GM06990 (cell line): ENCODE results near the gene RWDD2A.

Source experiments
- DNase-seq: peaks from one replicate; pipeline ENCODE4 v3.0.0-alpha.2; 2011; ENCODE audit not compliant: insufficient read length; ENCODE audit errors: extremely low read depth
- H3K27me3 ChIP-seq: replicated peaks from 2 replicates; pipeline ENCODE4 v1.6.0; 2011; ENCODE audit warnings: low read length; ENCODE audit not compliant: control insufficient read depth, insufficient read depth
- H3K36me3 ChIP-seq: 2 replicates; pipeline ENCODE4 v1.5.1; 2011; ENCODE audit warnings: low read length; ENCODE audit not compliant: control insufficient read depth, insufficient read depth
- H3K4me3 ChIP-seq: replicated peaks from 2 replicates; pipeline ENCODE4 v1.5.1; 2011; ENCODE audit warnings: low read depth, mild to moderate bottlenecking, control low read depth, low read length
- CTCF ChIP-seq: IDR thresholded peaks from 2 replicates; pipeline ENCODE4 v1.5.1; 2011; ENCODE audit warnings: low read length, control low read depth, mild to moderate bottlenecking, inconsistent platforms; ENCODE audit not compliant: insufficient read depth, poor library complexity, severe bottlenecking

The RWDD2A gene

DNA sequence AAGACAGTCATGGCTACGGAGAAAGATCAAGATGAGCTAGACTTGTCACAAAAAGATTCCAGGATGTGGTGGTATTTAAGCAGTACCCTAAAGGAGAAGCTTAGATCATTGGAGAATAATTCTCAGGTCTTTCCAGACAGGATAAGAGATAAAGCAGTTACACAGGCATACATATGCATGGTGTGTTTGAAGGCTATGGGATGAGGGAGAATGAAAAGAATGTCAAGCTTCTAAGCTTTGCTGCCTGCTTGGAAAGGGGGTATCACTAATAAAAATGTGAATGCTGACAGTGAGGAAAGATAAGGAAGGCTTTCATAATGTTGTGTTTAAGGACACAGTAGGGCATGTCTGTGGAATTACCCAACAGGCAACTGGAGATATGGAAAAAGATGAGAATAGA is 28.1 kb downstream of the RWDD2A start:
- Histone ChIP-seq H3K27me3 (no peaks in the 10 kb centered on the region), H3K4me3 (no peak overlapping the region), H3K36me3 (no peaks in the 10 kb centered on the region)
- no peak for TF ChIP-seq CTCF
- no peak for DNase-seq

DNA sequence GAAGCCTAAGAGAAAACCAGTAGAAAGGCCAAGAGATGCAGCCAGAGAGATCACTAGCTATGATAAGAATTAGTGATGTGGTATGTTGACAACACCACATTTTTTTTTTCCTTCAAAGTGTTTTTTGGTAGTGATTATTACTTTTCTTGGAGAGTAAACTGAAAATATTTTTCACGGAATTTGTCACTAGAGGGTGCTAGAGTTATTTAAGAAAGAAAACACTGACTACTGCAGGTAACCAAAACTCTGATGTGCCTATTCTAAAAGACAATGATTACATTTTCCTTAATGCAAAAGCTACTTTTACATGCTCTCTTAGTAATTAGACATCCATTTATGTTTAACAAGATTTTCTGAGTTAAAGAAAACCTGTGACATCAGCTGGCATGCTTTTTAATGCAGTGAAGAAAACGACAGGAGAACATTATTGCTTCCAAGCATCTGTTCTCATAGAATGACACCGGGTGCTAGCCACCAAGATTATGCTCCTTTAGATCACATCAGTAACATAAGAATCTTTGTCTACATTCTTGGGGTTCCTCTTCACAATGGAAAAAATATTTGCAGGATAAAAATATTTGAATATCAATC is 28.8 kb downstream of the RWDD2A start:
- H3K27me3 ChIP-seq = no peaks in the 10 kb centered on the region
- no peak overlapping the region for H3K4me3 ChIP-seq
- DNase-seq = no peak
- no peaks in the 10 kb centered on the region for H3K36me3 ChIP-seq
- TF ChIP-seq CTCF = peak; percentile 50

DNA sequence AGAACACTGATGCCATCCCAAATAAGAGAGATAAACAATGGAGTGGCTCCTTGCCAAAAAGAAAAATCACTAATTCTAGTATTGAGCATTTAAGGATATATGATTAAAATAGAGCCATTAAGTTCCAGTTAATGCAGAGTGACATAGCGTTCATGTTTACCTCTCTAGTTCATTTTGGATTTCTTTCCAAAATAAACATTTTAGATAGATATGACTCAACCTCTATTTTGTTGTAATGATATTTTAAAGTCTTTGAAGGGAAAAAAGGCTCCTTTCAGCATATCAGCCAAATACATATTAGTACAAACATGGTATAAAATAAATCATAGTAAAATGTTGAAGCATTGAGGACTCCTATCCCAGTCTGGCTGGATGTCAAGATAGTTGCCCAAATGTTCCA is 33.4 kb downstream of the RWDD2A start:
- Histone ChIP-seq H3K27me3 (no peaks in the 10 kb centered on the region), H3K36me3 (no peaks in the 10 kb centered on the region), H3K4me3 (no peak overlapping the region)
- DNase-seq = no peak
- no peak for TF ChIP-seq CTCF

- H3K27me3 ChIP-seq = no peaks in the 10 kb centered on the region
- DNase-seq = no peak
- H3K36me3 ChIP-seq = no peaks in the 10 kb centered on the region
- no peak for TF ChIP-seq CTCF
- H3K4me3 ChIP-seq = no peak overlapping the region
These were observed 38.0 kb downstream of the RWDD2A start for GRCh38 chr6:83231146-83231545.

GRCh38 chr6:83247471-83247870 is 54.3 kb downstream of the RWDD2A start:
- Histone ChIP-seq H3K4me3 (no peak overlapping the region), H3K27me3 (no peaks in the 10 kb centered on the region), H3K36me3 (no peaks in the 10 kb centered on the region)
- TF ChIP-seq CTCF = no peak
- no peak for DNase-seq
